ENCODE results near the gene AP1M1.

The AP1M1 gene

GRCh38 chr19:16207490-16208025 lies 9.8 kb downstream of the AP1M1 start:
- peaks cover 3% of the 10 kb centered on the region for H3K79me1 ChIP-seq (ENCODE audit: low read depth, low read length)
- no peak overlapping the region for H3K14ac ChIP-seq (ENCODE audit: low read length)
- H3K23ac ChIP-seq (ENCODE audit: low read depth, low read length, poor library complexity): no peak overlapping the region
- no CpG with 5 or more reads among the region's 12 CpGs for WGBS, 2 donors (ENCODE audit: extremely low coverage in 2 of 2, insufficient read length in 2 of 2, insufficient replicate concordance in 1 of 2)
- H2BK15ac ChIP-seq (ENCODE audit: low read length): no peak overlapping the region
- H3K4me1 ChIP-seq (ENCODE audit: control insufficient read depth in 2 of 2, insufficient read depth in 1 of 2, low read depth in 1 of 2, low read length in 2 of 2): no peaks in the 10 kb centered on the region
- H3K9ac ChIP-seq (ENCODE audit: low read depth, low read length, poor library complexity): no peak overlapping the region
- no peak overlapping the region for H3K4me2 ChIP-seq (ENCODE audit: insufficient read depth, low read length, poor library complexity, severe bottlenecking)
- H4K8ac ChIP-seq (ENCODE audit: low read depth, low read length): no peak overlapping the region
- H3K9me3 ChIP-seq (replicated peaks in 1 of 2; ENCODE audit: control insufficient read depth in 2 of 2, insufficient read depth in 1 of 2, low read depth in 1 of 2, low read length in 2 of 2): peaks cover 0 to 3% of the 10 kb centered on the region in 2 donors
- H2BK12ac ChIP-seq (ENCODE audit: low read length): no peak overlapping the region
- H3K27ac ChIP-seq (replicated peaks; ENCODE audit: low read length): no peak overlapping the region
- no peak overlapping the region for H3K4ac ChIP-seq (ENCODE audit: low read length)
- H2AK5ac ChIP-seq (ENCODE audit: low read depth, low read length): no peak overlapping the region
- no peak overlapping the region for H3K4me3 ChIP-seq (ENCODE audit: low read length in 2 of 2)
- H2AFZ ChIP-seq (ENCODE audit: low read length): no peak overlapping the region
- H4K91ac ChIP-seq (ENCODE audit: low read depth, low read length, poor library complexity): no peak overlapping the region
- no peak overlapping the region for H3K18ac ChIP-seq (ENCODE audit: low read length)
- no peak for DNase-seq (ENCODE audit: low spot score)
- no peak overlapping the region for H2BK5ac ChIP-seq (ENCODE audit: low read length)
- H2BK120ac ChIP-seq (ENCODE audit: low read depth, low read length): no peak overlapping the region
- peaks cover 42 to 96% of the 10 kb centered on the region in 2 donors for H3K36me3 ChIP-seq (replicated peaks in 1 of 2; ENCODE audit: control insufficient read depth in 2 of 2, insufficient read depth in 2 of 2, low read length in 2 of 2)
- H3K27me3 ChIP-seq (ENCODE audit: control insufficient read depth in 3 of 3, insufficient read depth in 3 of 3, low read depth in 1 of 3, low read length in 3 of 3): no peaks in the 10 kb centered on the region

- Histone ChIP-seq H3K9ac (ENCODE audit: low read depth, low read length, poor library complexity) (no peak overlapping the region), H4K8ac (ENCODE audit: low read depth, low read length) (no peak overlapping the region), H3K4me3 (ENCODE audit: low read length in 2 of 2) (no peak overlapping the region), H4K91ac (ENCODE audit: low read depth, low read length, poor library complexity) (no peak overlapping the region), H2AFZ (ENCODE audit: low read length) (no peak overlapping the region), H3K23ac (ENCODE audit: low read depth, low read length, poor library complexity) (peak overlapping the region; percentile 20), H3K4ac (ENCODE audit: low read length) (no peak overlapping the region), H2BK12ac (ENCODE audit: low read length) (no peak overlapping the region), H3K4me1 (ENCODE audit: control insufficient read depth in 2 of 2, insufficient read depth in 1 of 2, low read depth in 1 of 2, low read length in 2 of 2) (no peaks in the 10 kb centered on the region), H2BK120ac (ENCODE audit: low read depth, low read length) (no peak overlapping the region), H3K27ac (replicated peaks; ENCODE audit: low read length) (no peak overlapping the region), H2AK5ac (ENCODE audit: low read depth, low read length) (no peak overlapping the region), H3K36me3 (replicated peaks in 1 of 2; ENCODE audit: control insufficient read depth in 2 of 2, insufficient read depth in 2 of 2, low read length in 2 of 2) (peaks cover 38 to 90% of the 10 kb centered on the region in 2 donors), H2BK5ac (ENCODE audit: low read length) (no peak overlapping the region), H3K9me3 (replicated peaks in 1 of 2; ENCODE audit: control insufficient read depth in 2 of 2, insufficient read depth in 1 of 2, low read depth in 1 of 2, low read length in 2 of 2) (peaks cover 0 to 3% of the 10 kb centered on the region in 2 donors), H3K27me3 (ENCODE audit: control insufficient read depth in 3 of 3, insufficient read depth in 3 of 3, low read depth in 1 of 3, low read length in 3 of 3) (no peaks in the 10 kb centered on the region), H3K14ac (ENCODE audit: low read length) (no peak overlapping the region), H3K4me2 (ENCODE audit: insufficient read depth, low read length, poor library complexity, severe bottlenecking) (no peak overlapping the region), H2BK15ac (ENCODE audit: low read length) (no peak overlapping the region), H3K18ac (ENCODE audit: low read length) (no peak overlapping the region), H3K79me1 (ENCODE audit: low read depth, low read length) (peaks cover 3% of the 10 kb centered on the region)
- no peak for DNase-seq (ENCODE audit: low spot score)
- no CpG with 5 or more reads among the region's 21 CpGs for WGBS, 2 donors (ENCODE audit: extremely low coverage in 2 of 2, insufficient read length in 2 of 2, insufficient replicate concordance in 1 of 2)
Measured at GRCh38 chr19:16208064-16208759, 10.5 kb downstream of the AP1M1 start.

GRCh38 chr19:16208847-16209665 lies 11.3 kb downstream of the AP1M1 start:
- Histone ChIP-seq H3K23ac (ENCODE audit: low read depth, low read length, poor library complexity) (no peak overlapping the region), H3K27ac (replicated peaks; ENCODE audit: low read length) (no peak overlapping the region), H2BK15ac (ENCODE audit: low read length) (no peak overlapping the region), H2BK5ac (ENCODE audit: low read length) (no peak overlapping the region), H2AK5ac (ENCODE audit: low read depth, low read length) (no peak overlapping the region), H3K27me3 (ENCODE audit: control insufficient read depth in 3 of 3, insufficient read depth in 3 of 3, low read depth in 1 of 3, low read length in 3 of 3) (no peaks in the 10 kb centered on the region), H4K91ac (ENCODE audit: low read depth, low read length, poor library complexity) (no peak overlapping the region), H3K9ac (ENCODE audit: low read depth, low read length, poor library complexity) (no peak overlapping the region), H3K4ac (ENCODE audit: low read length) (no peak overlapping the region), H3K18ac (ENCODE audit: low read length) (no peak overlapping the region), H3K79me1 (ENCODE audit: low read depth, low read length) (no peaks in the 10 kb centered on the region), H3K4me3 (ENCODE audit: low read length in 2 of 2) (no peak overlapping the region), H3K14ac (ENCODE audit: low read length) (peak overlapping the region; percentile 31), H2AFZ (ENCODE audit: low read length) (no peak overlapping the region), H2BK12ac (ENCODE audit: low read length) (no peak overlapping the region), H3K36me3 (replicated peaks in 1 of 2; ENCODE audit: control insufficient read depth in 2 of 2, insufficient read depth in 2 of 2, low read length in 2 of 2) (peaks cover 32 to 81% of the 10 kb centered on the region in 2 donors), H3K4me2 (ENCODE audit: insufficient read depth, low read length, poor library complexity, severe bottlenecking) (no peak overlapping the region), H3K4me1 (ENCODE audit: control insufficient read depth in 2 of 2, insufficient read depth in 1 of 2, low read depth in 1 of 2, low read length in 2 of 2) (no peaks in the 10 kb centered on the region), H3K9me3 (replicated peaks in 1 of 2; ENCODE audit: control insufficient read depth in 2 of 2, insufficient read depth in 1 of 2, low read depth in 1 of 2, low read length in 2 of 2) (peaks cover 0 to 3% of the 10 kb centered on the region in 2 donors), H4K8ac (ENCODE audit: low read depth, low read length) (no peak overlapping the region), H2BK120ac (ENCODE audit: low read depth, low read length) (no peak overlapping the region)
- no peak for DNase-seq (ENCODE audit: low spot score)
- no CpG with 5 or more reads among the region's 29 CpGs for WGBS, 2 donors (ENCODE audit: extremely low coverage in 2 of 2, insufficient read length in 2 of 2, insufficient replicate concordance in 1 of 2)

GRCh38 chr19:16210168-16210567 lies 12.5 kb downstream of the AP1M1 start:
- no peak overlapping the region for H3K27ac ChIP-seq (replicated peaks; ENCODE audit: low read length)
- no peaks in the 10 kb centered on the region for H3K79me1 ChIP-seq (ENCODE audit: low read depth, low read length)
- H2BK12ac ChIP-seq (ENCODE audit: low read length): no peak overlapping the region
- H3K23ac ChIP-seq (ENCODE audit: low read depth, low read length, poor library complexity): no peak overlapping the region
- H3K4me3 ChIP-seq (ENCODE audit: low read length in 2 of 2): no peak overlapping the region
- no peak overlapping the region for H4K8ac ChIP-seq (ENCODE audit: low read depth, low read length)
- no peak overlapping the region for H2AK5ac ChIP-seq (ENCODE audit: low read depth, low read length)
- peaks cover 30 to 78% of the 10 kb centered on the region in 2 donors for H3K36me3 ChIP-seq (replicated peaks in 1 of 2; ENCODE audit: control insufficient read depth in 2 of 2, insufficient read depth in 2 of 2, low read length in 2 of 2)
- H3K27me3 ChIP-seq (ENCODE audit: control insufficient read depth in 3 of 3, insufficient read depth in 3 of 3, low read depth in 1 of 3, low read length in 3 of 3): no peaks in the 10 kb centered on the region
- H3K9me3 ChIP-seq (replicated peaks in 1 of 2; ENCODE audit: control insufficient read depth in 2 of 2, insufficient read depth in 1 of 2, low read depth in 1 of 2, low read length in 2 of 2): peaks cover 0 to 3% of the 10 kb centered on the region in 2 donors
- no peak for DNase-seq (ENCODE audit: low spot score)
- H4K91ac ChIP-seq (ENCODE audit: low read depth, low read length, poor library complexity): no peak overlapping the region
- H2BK120ac ChIP-seq (ENCODE audit: low read depth, low read length): no peak overlapping the region
- H2BK15ac ChIP-seq (ENCODE audit: low read length): no peak overlapping the region
- H3K18ac ChIP-seq (ENCODE audit: low read length): no peak overlapping the region
- no peak overlapping the region for H3K4me2 ChIP-seq (ENCODE audit: insufficient read depth, low read length, poor library complexity, severe bottlenecking)
- no peaks in the 10 kb centered on the region for H3K4me1 ChIP-seq (ENCODE audit: control insufficient read depth in 2 of 2, insufficient read depth in 1 of 2, low read depth in 1 of 2, low read length in 2 of 2)
- WGBS, 2 donors (ENCODE audit: extremely low coverage in 2 of 2, insufficient read length in 2 of 2, insufficient replicate concordance in 1 of 2): no CpG with 5 or more reads among the region's 4 CpGs
- H3K4ac ChIP-seq (ENCODE audit: low read length): no peak overlapping the region
- H2AFZ ChIP-seq (ENCODE audit: low read length): no peak overlapping the region
- no peak overlapping the region for H3K9ac ChIP-seq (ENCODE audit: low read depth, low read length, poor library complexity)
- H3K14ac ChIP-seq (ENCODE audit: low read length): no peak overlapping the region
- H2BK5ac ChIP-seq (ENCODE audit: low read length): no peak overlapping the region

All from neuronal stem cell (in vitro differentiated cells).